Activated CD4-positive, CD25-positive, alpha-beta regulatory T cell treated with anti-CD3 and anti-CD28 coated beads, Interleukin-2, amount 50 U/mL, for 24 hours (primary cell): ENCODE data around the gene RPUSD2.
A peak's percentile ranks its signal among the peaks of the same experiment; 100 is the strongest.
"Not testable (repeated sequence)": the region's sequence is repeated elsewhere in the genome, so short reads cannot be mapped to it uniquely, and the experiment has no call there.

Experiments used
- ATAC-seq, 2 donors: fragments of 150-1000 bp; cut with Tn5 transposase; one replicate each; pipeline ENCODE4 v1.10.0; 2021; ENCODE audit warnings: mild to moderate bottlenecking in 1 of 2, moderate library complexity in 1 of 2

The RPUSD2 gene

DNA sequence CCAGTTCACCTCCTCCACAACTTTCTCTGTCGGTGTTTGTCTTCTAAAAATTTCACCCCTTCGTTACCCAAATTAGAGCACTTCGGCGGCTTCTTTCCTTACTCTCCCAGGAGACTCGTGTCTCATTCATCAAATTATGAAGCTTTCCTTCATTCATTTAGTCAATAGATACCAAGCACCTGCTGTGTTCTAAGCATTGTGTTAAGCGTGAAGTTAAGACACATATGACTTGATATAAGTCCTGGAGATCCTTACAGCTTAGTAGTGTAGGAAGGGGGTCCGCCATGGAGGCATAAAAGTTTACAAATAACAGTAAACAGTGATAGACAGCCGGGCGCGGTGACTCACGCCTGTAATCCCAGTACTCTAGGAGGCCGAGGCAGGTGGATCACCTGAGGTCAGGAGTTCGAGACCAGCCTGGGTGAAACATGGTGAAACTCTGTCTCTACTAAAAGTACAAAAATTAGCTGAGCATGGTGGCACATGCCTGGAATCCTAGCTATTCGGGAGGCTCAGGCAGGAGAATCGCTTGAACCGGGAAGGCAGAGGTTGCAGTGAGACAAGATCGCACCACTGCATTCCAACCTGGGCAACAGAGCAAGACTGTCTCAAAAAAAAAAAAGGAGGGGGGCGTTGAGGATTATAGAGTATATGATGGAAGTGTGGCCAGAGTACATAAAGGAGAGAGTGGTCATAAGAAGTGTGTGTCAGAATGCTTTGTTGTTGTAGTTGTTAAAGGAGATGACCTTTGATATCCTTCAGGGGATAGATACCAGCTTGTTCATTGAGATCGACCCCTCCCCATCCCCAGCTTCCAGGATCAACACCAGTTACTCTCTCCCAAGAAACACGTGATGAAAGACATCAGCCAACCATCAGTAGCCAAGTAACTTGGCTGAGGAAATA lies 3.5 kb upstream of the RPUSD2 start:
- no peak for ATAC-seq

DNA sequence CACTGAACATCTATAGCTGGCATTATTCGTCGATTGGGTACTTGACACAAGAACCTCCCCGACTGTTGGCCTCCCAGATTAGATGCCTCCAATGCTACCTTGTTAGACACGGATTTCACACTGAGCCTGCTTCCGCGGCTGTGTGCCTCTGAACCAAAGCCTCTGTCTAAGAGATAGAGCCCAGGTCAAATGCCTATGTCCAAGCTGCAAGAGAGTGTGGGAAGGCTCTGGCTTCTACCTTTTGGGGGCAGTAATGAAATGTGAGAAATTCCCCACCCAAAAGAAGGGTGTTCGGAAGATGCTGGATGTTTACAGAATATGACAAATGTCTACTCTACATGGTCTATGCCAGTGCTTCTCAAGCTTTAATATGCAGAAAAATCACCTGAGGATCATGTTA lies 2.0 kb upstream of the RPUSD2 start:
- no peak for ATAC-seq

DNA sequence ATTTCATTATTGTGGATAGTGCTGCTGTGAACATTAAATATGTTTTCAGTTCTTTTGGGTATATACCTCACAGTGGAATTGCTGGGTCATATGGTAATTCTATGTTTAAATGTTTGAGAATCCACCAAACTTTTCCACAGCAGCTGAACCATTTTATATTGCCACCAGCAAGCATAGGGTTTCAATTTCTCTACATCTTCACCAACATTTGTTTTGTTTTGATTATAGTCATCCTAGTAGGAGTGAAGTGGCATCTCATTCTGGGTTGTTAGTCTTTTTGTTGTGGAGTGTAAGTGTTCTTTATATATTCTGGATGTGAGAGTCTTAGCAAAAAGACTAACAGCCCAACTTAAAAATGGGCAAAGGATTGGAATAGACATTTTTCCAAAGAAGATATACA lies 6.0 kb downstream of the RPUSD2 start:
- ATAC-seq, result no peak

DNA sequence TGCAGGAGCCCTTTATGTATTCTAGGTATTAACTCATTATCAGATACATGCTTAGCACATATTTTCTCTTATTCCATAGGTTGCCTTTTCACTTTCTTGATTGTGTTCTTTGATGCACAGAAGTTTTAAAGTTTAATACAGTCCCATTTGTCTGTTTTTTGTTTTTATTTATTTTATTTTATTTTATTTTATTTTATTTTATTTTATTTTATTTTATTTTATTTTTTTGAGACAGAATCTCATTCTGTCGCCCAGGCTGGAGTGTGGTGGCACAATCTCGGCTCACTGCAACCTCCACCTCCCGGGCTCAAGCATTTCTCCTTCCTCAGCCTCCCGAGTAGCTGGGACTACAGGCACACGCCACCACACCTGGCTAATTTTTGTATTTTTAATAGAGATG lies 7.8 kb downstream of the RPUSD2 start:
- ATAC-seq, result not testable (repeated sequence)

DNA sequence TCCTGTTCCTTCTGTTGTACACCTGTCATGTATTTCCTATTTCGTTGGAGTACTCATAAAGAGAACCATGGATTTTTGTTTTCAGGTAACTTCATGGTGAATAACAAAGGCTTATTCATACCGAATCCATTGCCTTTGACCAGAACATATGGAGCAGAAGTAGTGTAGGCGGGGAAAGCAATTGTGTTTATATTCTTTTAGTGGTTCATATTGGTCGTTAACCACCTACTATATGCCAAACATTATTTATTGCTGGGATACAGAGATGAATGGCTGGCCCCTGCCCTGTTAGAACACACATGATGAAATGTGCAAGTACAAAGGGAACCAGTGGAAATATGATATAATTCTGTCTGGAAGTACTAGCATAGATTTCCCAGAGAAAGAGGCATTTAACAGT lies 9.8 kb downstream of the RPUSD2 start:
- ATAC-seq, result no peak

DNA sequence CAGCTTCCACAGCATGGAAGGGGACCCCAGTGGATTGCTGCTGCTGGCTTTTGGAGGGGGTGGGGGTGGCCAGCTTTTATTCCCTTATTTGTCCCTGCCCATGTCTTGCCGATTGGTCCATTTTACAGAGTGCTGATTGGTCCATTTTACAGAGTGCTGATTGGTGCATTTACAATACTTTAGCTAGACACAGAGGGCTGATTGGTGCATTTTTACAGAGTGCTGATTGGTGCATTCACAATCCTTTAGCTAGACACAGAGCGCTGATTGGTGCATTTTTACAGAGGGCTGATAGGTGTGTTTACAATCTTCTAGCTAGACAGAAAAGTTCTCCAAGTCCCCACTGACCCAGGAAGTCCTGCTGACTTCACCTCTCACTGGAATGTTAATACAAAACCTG lies 12.7 kb downstream of the RPUSD2 start:
- ATAC-seq, result not testable (repeated sequence)

DNA sequence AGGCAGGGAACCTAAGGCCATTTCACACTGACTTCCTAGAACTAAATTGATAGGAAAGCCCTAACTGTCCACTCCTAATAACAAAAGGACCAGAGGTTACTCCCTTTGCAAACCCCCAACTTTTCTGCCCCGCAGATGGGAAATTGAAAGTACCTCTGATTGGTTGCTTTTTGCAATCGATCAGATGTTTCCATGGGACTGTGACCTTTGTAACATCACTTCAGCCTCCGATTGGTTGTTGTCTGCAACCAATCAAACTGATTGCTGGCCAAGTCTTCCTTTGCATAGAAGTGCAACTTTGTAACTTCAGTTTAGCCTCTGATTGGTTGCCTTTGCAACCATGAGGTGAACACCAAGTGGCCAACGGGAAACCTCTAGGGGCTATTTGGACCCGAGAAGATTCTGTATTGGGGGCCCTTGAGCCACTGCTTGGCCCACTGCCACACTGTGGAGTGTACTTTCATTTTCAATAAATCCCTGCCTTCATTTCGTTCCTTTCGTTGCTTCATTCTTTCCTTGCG lies 13.7 kb downstream of the RPUSD2 start:
- ATAC-seq, result peak in 1 of 2 donors; percentile 17

DNA sequence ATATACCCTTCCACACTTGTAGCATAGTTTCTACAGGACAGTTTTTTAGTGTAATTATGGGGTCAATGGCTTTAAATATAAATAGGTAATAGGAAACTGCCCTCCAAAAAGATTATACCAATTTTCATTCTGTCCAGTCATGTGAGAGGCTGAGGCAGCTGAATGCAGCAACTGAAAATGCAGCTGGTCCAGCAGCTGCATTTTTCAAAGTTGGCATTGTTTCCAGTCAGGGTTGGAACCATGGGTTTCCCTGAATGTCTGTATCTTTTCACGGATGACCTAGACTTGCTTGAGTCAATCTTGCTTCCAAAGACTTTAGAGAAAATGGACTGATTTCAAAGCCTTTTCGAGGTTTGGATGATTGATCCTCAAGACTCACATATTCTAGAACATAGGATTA lies 15.1 kb downstream of the RPUSD2 start:
- no peak for ATAC-seq

DNA sequence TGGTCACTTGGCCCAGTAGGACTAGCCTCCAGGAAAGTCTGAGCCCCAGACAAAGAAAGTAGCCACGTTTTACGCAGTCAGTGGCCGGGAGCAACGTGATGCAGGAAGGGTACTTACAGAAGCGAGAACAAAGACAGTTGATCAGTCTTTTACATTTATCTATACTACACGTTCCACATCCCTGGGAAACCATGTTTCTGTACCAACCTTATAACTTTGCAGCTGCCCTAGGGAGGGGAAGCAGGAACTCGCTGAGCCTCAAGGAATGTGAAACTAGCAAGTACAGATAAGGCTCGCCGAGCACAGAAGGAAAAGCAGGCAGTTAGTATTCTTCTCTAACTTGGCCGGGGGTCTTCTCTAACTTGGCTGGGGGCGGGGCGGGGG lies 21.6 kb downstream of the RPUSD2 start:
- ATAC-seq, result no peak

DNA sequence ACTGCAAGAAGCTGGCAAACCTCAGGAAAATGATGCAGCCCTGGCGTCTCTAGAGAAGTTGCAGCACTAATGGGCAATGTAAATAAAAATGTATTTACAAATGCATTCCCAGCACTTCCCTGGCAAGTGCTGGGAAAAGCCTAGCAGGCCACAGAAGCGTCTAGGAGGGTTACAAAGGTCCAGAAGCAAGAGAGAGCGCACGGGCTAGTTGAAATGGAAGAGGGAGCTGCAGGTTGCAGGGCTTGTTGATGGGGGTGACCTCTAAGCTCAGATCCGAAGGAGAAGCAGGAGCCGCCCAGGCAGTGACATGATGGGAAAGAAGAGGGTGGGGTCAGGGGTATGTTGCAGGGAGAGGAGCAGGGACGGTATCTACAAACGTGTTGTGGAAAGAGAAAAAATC lies 22.3 kb downstream of the RPUSD2 start:
- ATAC-seq, result no peak

DNA sequence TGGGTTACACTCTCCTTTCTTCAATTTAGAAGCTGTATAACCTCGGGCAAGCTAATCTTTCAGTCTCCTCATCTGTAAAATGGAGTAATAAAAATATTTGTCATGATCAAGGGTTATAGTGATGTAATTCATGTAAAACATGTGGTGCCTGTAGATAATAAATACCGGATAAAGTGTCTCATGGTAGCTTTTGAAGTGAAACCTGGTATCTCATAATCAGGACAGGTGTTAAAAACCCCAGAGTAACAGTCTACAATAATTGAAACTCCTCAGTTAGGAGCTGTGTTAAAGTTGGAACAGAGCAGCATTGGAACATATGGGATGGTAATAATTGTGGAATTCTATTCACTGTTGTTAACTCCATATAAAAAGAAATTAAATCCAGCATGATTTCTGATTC lies 24.1 kb downstream of the RPUSD2 start:
- peak; percentile 36 to 42 for ATAC-seq

DNA sequence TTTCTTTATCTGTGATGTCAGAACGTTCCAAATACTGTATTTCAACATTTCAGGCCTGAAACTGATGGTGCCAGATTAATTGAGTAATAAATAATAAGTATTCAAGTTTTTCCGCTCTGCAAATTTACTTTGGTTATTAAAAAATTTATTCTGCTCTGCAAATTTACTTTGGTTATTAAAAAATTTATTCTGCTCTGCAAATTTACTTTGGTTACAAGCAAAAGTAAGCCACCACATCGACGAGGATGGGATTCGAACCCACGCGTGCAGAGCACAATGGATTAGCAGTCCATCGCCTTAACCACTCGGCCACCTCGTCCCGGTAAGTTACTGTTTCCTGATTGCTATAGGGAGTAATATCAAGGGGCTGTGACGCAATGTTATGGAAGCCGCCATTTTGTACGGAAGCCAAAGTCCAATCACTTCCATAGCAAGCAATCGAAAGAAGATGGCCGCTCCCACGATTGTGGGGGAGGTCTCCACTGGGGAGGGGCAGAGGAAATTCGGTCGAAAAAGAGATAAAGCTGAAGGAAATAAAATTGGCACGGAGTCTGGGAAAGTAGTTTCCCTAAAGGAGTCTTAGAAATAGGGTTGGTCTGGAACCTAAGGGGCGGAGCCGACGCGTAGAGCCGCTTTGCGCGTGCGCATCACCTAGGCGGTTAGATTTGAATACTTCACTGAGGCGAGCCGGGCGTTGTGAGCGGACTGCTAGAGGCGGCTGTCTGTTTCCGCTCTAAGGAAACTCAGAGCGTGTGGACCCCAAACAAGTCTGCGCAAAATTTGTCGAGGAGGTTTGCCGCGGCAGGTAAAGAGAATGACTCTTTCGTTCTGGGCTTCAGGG lies 24.7 kb downstream of the RPUSD2 start, which contains the start of gene KNL1:
TSS of gene KNL1 (plus strand) at position 662 of the 841 bp plus-strand sequence. CDS start 8,683 bp downstream, outside the sequence.
- ATAC-seq, result peak; percentile 76 to 78

DNA sequence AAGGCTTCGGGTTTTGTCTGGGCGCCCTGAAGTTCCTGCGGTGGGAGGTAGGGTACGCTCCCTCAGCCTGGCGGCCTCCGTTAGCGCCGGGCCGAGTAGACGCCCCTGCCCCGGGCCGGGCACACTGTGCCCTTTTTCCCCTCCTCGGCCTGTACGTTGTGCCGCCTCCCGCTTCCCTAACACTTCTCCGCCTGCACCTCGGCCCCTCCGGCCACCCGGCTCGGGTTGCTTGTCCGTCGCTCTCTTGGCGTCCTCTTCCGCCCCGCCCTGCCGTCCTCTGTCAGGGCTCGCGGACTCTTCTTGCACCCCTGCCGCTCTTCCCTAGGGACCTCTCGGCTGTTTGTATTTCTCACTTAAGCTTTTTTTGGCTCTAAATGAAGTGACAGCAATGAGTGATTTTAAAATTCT lies 25.3 kb downstream of the RPUSD2 start:
- peak; percentile 39 to 51 for ATAC-seq

DNA sequence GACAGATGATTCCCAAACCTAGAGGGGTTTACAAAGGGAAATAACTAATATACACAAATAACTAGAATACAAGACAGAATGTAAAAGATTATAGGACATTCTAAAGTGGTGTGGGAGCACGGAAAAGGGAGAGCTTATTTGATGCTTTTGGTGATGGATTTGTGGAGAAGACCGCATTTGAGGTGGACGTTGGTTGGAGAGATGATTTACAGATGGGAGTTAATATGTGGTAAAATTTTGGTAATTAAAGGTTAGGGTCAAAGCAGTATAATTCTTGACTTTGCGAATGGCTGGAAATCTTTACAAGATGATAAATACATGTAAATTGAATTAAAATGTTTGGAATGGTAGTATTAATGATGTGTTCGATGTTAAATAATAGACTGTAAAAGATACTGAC lies 26.1 kb downstream of the RPUSD2 start:
- no peak for ATAC-seq

DNA sequence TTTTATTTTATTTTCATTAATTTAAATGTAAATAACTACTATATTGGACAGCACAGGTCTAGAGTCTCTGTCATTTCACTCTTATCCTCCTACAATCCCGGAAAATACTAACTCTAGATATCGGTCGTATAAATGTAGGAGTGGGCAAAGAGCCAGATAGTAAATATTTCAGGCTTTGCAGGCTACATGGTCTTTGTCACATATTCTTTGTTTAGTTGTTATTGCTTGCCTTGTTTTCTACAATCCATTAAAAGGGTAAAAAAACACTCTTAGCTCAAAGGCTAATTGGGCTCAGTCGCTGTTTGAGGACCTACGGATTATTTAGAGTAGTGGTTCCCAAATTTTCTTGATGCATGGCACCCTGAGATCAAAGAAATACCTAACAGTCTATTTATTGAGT lies 26.7 kb downstream of the RPUSD2 start:
- ATAC-seq, result no peak

DNA sequence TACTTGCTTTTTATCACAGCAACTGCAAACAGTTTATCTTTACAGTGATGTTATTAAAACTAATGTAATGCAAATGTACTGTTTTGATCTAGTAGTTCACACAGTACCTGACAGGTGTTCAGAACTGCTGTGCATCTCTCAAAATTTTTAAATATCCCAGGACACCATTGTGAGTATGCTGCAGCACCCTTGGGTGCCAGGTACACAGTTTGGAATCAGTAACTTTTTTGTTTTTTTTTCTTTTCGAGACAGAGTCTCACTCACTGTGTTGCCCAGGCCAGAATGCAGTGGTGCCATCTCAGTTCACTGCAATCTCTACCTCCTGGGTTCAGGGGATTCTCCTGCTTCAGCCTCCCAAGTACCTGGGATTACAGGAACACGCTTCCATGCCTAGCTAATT lies 27.9 kb downstream of the RPUSD2 start:
- ATAC-seq, result no peak

DNA sequence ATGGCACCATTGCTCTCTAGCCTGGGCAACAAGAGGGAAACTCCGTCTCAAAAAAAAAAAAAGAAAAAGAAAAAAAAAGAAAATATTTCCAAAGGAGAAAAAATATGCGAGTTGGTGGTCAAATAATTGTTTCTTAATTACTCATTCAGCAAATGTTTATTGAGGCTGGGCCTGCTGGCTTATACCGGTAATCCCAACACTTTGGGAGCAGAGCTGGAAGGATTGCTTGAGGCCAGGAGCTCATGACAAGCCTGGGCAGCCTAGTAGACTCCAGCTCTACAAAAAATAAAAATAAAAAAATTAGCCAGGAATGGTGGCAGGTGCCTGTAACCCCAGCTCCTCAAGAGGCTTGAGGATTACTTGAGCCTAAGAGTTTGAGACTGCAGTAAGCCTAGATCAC lies 29.0 kb downstream of the RPUSD2 start:
- no peak for ATAC-seq

DNA sequence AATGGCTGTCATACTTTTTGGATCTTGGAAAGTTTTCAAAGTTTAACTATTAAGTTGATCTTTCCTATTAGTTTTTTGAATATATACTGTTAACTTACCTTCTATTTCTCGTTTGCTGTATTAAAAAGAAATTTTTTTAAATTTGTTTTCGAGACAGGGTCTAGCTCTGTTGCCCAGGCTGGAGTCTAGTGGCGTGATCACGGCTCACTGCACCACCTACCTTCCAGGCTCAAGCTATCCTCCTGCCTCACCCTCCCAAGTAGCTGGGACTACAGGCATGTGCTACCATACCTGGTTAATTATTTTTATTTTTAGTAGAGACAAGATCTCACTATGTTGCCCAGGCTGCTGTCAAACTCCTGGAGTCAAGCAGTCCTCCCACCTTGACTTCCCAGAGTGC lies 29.6 kb downstream of the RPUSD2 start:
- ATAC-seq, result no peak

DNA sequence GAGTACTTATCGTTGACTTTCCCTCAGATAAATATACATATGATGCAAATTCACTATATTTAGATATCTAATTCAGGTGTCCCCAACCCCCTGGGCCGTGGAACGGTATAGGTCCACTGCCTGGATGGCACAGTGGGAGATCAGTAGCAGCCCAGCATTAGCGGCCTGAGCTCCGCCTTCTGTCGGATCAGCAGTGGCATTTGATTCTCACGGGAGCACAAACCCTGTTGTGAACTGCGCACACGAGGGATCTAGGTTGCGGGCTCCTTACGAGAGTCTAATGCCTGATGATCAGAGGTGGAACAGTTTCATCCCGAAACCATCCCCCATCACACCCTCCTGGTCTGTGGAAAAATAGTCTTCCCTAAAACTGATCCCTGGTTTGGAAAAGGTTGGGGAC lies 31.9 kb downstream of the RPUSD2 start:
- ATAC-seq, result no peak

DNA sequence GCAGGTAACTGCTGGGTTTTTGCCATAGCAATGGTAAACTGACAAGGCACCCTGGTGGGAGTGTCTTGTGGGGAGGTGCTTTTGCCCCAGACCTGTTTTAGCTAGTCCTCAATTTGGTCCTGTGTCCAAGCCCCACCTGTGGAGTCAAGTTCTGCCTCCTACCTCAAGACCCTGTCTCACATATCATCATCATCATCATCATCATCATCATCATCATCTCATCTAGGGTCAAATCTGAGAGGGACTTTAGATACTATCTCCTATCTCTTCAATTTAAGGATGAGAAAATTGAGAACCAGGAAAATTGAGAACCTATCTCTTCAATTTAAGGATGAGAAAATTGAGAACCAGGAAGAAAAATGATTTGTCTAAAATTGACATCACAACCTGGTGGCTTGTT lies 34.8 kb downstream of the RPUSD2 start:
- ATAC-seq, result no peak

DNA sequence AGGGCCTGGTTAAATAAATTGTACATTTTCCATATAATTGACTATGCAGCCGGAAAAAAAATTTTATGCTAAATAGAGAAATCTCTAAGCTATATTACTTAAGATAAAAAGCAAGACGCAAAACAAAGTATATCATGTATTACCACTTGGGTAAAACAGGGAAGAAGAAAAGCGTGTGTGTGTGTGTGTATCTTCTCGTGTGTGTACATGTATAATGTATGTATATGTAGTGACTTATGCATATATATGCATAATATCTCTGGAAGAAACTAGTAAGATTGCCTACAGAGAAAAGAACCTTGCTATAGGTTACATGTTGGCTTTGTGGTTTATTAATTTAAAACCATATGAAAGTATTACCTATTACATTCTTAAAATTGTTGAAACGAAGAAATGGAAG lies 44.0 kb downstream of the RPUSD2 start:
- no peak for ATAC-seq

DNA sequence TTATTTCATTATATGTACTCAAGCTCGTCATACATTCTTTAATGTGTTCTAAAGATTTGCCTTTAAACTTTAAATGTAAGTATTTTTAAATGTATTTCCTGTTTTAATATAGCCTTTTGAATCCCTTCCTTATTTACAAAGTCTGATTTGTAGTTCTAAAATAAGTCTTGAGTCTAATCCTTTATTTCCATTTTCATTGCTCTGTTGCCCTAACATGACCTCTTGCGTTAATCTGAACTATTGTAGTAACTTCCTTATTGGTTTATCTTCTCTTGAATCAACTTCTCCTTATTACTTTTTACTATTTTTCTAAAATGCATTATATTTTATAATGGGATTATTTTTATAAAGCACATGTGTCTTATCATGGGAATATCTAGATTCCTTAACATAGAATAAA lies 48.9 kb downstream of the RPUSD2 start:
- ATAC-seq, result no peak

DNA sequence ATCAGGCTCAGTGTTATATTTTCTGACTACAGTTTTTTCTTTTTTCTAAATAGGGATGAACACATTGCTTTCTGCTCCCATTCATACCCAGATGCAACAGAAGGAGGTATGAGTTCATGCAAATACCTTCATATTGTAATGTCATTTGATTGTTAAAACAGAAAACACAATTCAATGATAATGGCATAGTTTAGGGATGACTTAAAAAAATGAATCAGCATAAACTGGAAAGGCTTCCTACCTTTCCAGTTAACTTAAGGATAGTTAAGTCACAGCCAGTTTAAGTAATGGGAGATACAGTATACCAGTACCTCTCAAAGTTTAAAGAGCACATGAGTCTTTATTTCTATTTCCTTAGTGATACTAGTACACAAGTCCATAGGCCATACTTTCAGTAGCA lies 49.8 kb downstream of the RPUSD2 start:
- no peak for ATAC-seq

DNA sequence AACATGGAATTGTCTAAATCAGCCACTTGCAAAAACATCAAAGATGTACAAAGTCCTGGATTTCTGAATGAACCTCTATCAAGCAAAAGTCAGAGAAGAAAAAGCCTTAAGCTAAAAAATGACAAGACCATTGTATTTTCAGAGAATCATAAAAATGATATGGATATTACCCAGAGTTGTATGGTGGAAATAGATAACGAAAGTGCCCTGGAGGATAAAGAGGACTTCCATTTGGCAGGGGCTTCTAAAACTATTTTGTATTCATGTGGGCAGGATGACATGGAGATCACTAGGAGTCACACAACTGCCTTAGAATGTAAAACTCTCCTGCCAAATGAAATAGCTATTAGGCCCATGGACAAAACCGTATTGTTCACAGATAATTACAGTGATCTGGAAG lies 54.3 kb downstream of the RPUSD2 start:
- ATAC-seq, result no peak
